ENCODE measurements around the gene CCDC196.

CCDC196 gene

DNA sequence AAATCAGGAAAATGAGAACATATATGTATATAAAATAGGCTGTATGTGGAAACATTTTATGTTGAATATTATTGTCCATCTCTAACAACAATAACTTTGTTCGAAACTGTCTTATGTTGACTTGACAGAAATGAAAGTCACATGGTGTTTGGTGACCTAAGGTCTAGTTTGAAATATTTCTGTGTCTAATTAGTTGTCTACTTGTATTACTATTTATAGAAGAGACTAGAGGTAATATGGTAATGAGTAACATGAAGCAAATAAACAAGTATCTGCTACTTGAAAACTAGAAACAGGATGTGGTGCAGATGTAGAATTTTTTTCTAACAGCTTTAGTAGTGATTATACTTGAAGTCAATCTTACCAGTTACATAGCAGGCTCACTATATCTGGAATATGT, 25.7 kb downstream of the CCDC196 start:
- no peak for DNase-seq (ENCODE audit: low read depth)
- TF ChIP-seq, protein P1, sequence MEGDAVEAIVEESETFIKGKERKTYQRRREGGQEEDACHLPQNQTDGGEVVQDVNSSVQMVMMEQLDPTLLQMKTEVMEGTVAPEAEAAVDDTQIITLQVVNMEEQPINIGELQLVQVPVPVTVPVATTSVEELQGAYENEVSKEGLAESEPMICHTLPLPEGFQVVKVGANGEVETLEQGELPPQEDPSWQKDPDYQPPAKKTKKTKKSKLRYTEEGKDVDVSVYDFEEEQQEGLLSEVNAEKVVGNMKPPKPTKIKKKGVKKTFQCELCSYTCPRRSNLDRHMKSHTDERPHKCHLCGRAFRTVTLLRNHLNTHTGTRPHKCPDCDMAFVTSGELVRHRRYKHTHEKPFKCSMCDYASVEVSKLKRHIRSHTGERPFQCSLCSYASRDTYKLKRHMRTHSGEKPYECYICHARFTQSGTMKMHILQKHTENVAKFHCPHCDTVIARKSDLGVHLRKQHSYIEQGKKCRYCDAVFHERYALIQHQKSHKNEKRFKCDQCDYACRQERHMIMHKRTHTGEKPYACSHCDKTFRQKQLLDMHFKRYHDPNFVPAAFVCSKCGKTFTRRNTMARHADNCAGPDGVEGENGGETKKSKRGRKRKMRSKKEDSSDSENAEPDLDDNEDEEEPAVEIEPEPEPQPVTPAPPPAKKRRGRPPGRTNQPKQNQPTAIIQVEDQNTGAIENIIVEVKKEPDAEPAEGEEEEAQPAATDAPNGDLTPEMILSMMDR (IDR thresholded peaks at IDR 0.05; ENCODE audit: low read depth, low read length) = no peak
- TF ChIP-seq MYC (IDR thresholded peaks at IDR 0.05; ENCODE audit: low read depth, low read length) = no peak
- TF ChIP-seq POLR2A (IDR thresholded peaks at IDR 0.05; ENCODE audit: extremely low read depth, insufficient read length) = no peak
- no peak for TF ChIP-seq MAX (IDR thresholded peaks at IDR 0.05; ENCODE audit: low read depth, low read length)
- H3K4me3 ChIP-seq (ENCODE audit: low read depth, low read length) = no peak overlapping the region

DNA sequence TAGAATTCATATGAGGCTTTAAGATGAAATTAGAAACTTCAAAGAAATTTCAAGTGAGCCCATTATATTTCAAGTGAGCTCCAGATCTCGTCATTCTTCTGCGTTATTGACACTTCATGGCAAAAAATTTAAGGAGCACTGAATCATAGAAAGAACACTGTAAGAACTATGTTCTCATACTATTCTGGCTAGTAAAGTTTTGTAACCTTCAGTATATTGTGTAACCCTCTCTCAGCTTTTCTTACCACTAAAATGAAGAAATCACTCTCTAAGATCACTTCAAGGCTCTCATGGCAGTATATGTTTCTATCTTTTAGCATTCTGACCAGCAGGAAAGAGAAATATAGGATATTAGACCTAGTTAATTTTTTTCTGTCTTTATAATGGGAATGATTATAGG, 28.0 kb downstream of the CCDC196 start:
- peak; percentile 83 for DNase-seq (ENCODE audit: low read depth)
- no peak for TF ChIP-seq MYC (IDR thresholded peaks at IDR 0.05; ENCODE audit: low read depth, low read length)
- no peak for TF ChIP-seq MAX (IDR thresholded peaks at IDR 0.05; ENCODE audit: low read depth, low read length)
- TF ChIP-seq, protein P1 (IDR thresholded peaks at IDR 0.05; ENCODE audit: low read depth, low read length) = no peak
- TF ChIP-seq POLR2A (IDR thresholded peaks at IDR 0.05; ENCODE audit: extremely low read depth, insufficient read length) = no peak

GRCh38 chr14:66530526-66530925, 44.4 kb downstream of the CCDC196 start:
- TF ChIP-seq MYC (IDR thresholded peaks at IDR 0.05; ENCODE audit: low read depth, low read length) = no peak
- DNase-seq (ENCODE audit: low read depth) = no peak
- no peak overlapping the region for H3K4me3 ChIP-seq (ENCODE audit: low read depth, low read length)

More for the DNA sequence above, 28.0 kb downstream of the CCDC196 start:
- H3K4me3 ChIP-seq (ENCODE audit: low read depth, low read length) = no peak overlapping the region

DNA sequence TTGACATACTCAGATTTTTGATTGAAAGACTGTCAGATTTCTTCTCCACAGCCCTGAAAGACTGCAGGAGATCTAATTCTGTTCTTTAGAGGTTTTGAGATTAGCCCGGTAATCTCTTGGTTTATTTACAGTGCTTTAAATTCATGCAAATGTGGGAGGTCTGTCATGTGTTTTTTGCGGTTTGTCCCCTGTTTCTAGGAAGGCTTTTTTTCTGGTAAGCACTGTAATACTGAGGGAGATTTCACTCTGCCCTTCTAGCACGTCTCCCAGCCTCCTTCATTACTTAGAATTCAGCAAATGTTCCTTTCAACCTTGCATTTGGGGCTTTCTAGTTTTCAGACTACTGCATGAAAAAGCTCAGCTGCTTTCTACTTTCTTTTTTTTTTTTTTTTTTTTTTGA, 52.9 kb downstream of the CCDC196 start:
- no peak overlapping the region for H3K4me3 ChIP-seq (ENCODE audit: low read depth, low read length)
- no peak for DNase-seq (ENCODE audit: low read depth)
- TF ChIP-seq, protein P1 (IDR thresholded peaks at IDR 0.05; ENCODE audit: low read depth, low read length) = no peak
- TF ChIP-seq POLR2A (IDR thresholded peaks at IDR 0.05; ENCODE audit: extremely low read depth, insufficient read length) (no peak), MYC (IDR thresholded peaks at IDR 0.05; ENCODE audit: low read depth, low read length) (no peak), MAX (IDR thresholded peaks at IDR 0.05; ENCODE audit: low read depth, low read length) (no peak)

DNA sequence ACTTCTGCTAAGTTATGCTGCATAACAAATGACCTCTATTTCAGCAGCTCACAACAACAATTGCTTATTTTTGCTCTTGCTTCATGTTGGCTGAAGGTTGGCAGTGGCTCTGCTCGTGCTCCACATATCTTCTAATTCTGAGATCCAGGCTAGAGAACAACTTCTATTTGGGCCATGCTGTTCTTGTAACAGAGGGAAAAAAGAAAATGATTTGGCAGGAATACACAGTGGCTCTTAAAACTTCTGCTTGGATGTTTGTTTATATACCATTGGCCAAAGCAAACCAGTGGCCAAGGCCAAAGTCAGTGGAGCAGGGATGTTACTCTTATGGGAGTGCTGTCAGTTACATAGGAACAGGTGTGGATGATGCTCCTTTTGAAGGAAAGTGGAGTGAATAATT, 53.9 kb downstream of the CCDC196 start:
- H3K4me3 ChIP-seq (ENCODE audit: low read depth, low read length) = no peak overlapping the region
- TF ChIP-seq MYC (IDR thresholded peaks at IDR 0.05; ENCODE audit: low read depth, low read length) = no peak
- TF ChIP-seq, protein P1 (IDR thresholded peaks at IDR 0.05; ENCODE audit: low read depth, low read length) = no peak
- no peak for TF ChIP-seq MAX (IDR thresholded peaks at IDR 0.05; ENCODE audit: low read depth, low read length)
- TF ChIP-seq POLR2A (IDR thresholded peaks at IDR 0.05; ENCODE audit: extremely low read depth, insufficient read length) = no peak
- no peak for DNase-seq (ENCODE audit: low read depth)

- TF ChIP-seq MYC (IDR thresholded peaks at IDR 0.05; ENCODE audit: low read depth, low read length) = no peak
- no peak for TF ChIP-seq MAX (IDR thresholded peaks at IDR 0.05; ENCODE audit: low read depth, low read length)
- TF ChIP-seq, protein P1 (IDR thresholded peaks at IDR 0.05; ENCODE audit: low read depth, low read length) = no peak
- TF ChIP-seq POLR2A (IDR thresholded peaks at IDR 0.05; ENCODE audit: extremely low read depth, insufficient read length) = no peak
Observed at GRCh38 chr14:66541627-66542026, 55.5 kb downstream of the CCDC196 start.

More at GRCh38 chr14:66541627-66542026, 55.5 kb downstream of the CCDC196 start:
- no peak for DNase-seq (ENCODE audit: low read depth)
- H3K4me3 ChIP-seq (ENCODE audit: low read depth, low read length) = no peak overlapping the region

All from NB4 (cell line).